ENCODE data around the gene SF3B4. TPM values are rescaled to one million over a fixed set of nuclear protein-coding genes. Genes with fewer than 3 reads are reported as not detected.

Gene SF3B4, protein sequence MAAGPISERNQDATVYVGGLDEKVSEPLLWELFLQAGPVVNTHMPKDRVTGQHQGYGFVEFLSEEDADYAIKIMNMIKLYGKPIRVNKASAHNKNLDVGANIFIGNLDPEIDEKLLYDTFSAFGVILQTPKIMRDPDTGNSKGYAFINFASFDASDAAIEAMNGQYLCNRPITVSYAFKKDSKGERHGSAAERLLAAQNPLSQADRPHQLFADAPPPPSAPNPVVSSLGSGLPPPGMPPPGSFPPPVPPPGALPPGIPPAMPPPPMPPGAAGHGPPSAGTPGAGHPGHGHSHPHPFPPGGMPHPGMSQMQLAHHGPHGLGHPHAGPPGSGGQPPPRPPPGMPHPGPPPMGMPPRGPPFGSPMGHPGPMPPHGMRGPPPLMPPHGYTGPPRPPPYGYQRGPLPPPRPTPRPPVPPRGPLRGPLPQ
- 12.4 and 13.4 TPM in 2 replicates for total RNA-seq

DNA sequence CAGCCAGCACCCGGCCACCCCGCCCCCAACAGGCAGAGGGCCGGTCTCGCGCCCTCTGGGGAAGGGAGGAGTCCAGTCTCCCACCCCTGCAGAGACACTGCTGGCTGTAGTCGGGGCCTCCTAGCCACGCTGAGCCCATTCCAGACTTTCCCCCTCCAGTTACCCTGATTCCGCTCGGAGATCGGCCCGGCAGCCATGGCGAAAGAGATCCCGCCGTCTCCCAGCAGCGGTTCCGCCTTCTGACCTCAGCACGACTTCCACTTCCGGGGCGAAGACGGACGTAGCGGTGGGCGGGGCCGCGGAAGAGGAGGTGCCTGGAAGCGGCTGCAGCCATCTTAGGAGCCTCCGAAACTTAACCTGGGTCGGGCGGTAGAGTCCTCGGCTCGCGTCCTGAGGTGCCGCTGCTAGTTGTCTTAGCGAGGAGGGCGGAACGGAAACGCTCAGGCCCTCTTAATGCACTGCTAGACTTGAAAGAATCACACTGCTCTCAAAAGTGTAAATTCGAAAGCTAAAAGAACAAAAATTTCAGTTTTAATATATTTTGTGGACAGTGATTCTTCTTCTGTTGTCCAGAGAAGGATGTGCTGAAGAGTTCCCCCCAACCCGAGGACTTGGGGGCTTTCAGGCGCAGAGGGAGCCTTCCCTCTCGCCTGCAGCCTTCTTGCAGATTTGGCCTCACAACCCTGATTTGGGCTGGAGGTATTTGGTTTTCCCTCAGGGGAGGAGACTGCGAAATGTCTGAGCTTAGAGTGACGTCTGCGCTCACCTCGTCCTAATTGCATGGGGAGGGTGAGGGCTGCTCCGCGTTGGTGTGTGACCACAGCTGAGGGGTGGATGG, at the start of gene SF3B4:
SF3B4 (minus strand) TSS at position 241 of the 838 bp plus-strand sequence; CDS start at position 197, 44 bp downstream.
- Histone ChIP-seq H3K27me3 (ENCODE audit: insufficient read depth, low read length) (no peaks in the 10 kb centered on the region), H3K79me2 (ENCODE audit: insufficient read depth, low read length) (peaks cover 34% of the 10 kb centered on the region), H3K27ac (ENCODE audit: low read depth, low read length) (peak within 1 kb of the TSS; percentile 82), H3K4me1 (ENCODE audit: insufficient read depth, low read length) (peaks cover 18% of the 10 kb centered on the region), H3K9me3 (ENCODE audit: low read depth, low read length) (no peaks in the 10 kb centered on the region), H3K36me3 (ENCODE audit: insufficient read depth, low read length) (peaks cover 58% of the 10 kb centered on the region), H3K4me2 (ENCODE audit: insufficient read depth, low read length) (peak within 1 kb of the TSS; percentile 92), H2AFZ (ENCODE audit: low read length) (peak within 1 kb of the TSS; percentile 91), H3K4me3 (ENCODE audit: insufficient read depth, low read length) (peak within 1 kb of the TSS; percentile 91), H4K20me1 (ENCODE audit: insufficient read depth, low read length) (peaks cover 30% of the 10 kb centered on the region)
- TF ChIP-seq, protein P1, sequence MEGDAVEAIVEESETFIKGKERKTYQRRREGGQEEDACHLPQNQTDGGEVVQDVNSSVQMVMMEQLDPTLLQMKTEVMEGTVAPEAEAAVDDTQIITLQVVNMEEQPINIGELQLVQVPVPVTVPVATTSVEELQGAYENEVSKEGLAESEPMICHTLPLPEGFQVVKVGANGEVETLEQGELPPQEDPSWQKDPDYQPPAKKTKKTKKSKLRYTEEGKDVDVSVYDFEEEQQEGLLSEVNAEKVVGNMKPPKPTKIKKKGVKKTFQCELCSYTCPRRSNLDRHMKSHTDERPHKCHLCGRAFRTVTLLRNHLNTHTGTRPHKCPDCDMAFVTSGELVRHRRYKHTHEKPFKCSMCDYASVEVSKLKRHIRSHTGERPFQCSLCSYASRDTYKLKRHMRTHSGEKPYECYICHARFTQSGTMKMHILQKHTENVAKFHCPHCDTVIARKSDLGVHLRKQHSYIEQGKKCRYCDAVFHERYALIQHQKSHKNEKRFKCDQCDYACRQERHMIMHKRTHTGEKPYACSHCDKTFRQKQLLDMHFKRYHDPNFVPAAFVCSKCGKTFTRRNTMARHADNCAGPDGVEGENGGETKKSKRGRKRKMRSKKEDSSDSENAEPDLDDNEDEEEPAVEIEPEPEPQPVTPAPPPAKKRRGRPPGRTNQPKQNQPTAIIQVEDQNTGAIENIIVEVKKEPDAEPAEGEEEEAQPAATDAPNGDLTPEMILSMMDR (IDR thresholded peaks at IDR 0.05; ENCODE audit: extremely low read depth, low read depth, low read length), result no peak
- DNase-seq (ENCODE audit: insufficient read length, low spot score, missing footprints), result peak; percentile 94

GRCh38 chr1:149977345-149977744, 49.7 kb upstream of the SF3B4 start:
- H3K27me3 ChIP-seq (ENCODE audit: insufficient read depth, low read length), result no peaks in the 10 kb centered on the region
- no peaks in the 10 kb centered on the region for H3K9me3 ChIP-seq (ENCODE audit: low read depth, low read length)
- TF ChIP-seq, protein P1 (IDR thresholded peaks at IDR 0.05; ENCODE audit: extremely low read depth, low read depth, low read length), result no peak
- no peak overlapping the region for H3K27ac ChIP-seq (ENCODE audit: low read depth, low read length)
- peaks cover 27% of the 10 kb centered on the region for H4K20me1 ChIP-seq (ENCODE audit: insufficient read depth, low read length)
- peaks cover 37% of the 10 kb centered on the region for H3K36me3 ChIP-seq (ENCODE audit: insufficient read depth, low read length)
- no peak overlapping the region for H3K4me2 ChIP-seq (ENCODE audit: insufficient read depth, low read length)
- H2AFZ ChIP-seq (ENCODE audit: low read length), result no peak overlapping the region
- H3K4me1 ChIP-seq (ENCODE audit: insufficient read depth, low read length), result peaks cover 17% of the 10 kb centered on the region
- H3K79me2 ChIP-seq (ENCODE audit: insufficient read depth, low read length), result peaks cover 65% of the 10 kb centered on the region
- DNase-seq (ENCODE audit: insufficient read length, low spot score, missing footprints), result no peak
- no peak overlapping the region for H3K4me3 ChIP-seq (ENCODE audit: insufficient read depth, low read length)

GRCh38 chr1:149972547-149972946, 44.9 kb upstream of the SF3B4 start:
- Histone ChIP-seq H3K79me2 (ENCODE audit: insufficient read depth, low read length) (peaks cover 24% of the 10 kb centered on the region), H4K20me1 (ENCODE audit: insufficient read depth, low read length) (no peaks in the 10 kb centered on the region), H3K9me3 (ENCODE audit: low read depth, low read length) (no peaks in the 10 kb centered on the region), H3K27ac (ENCODE audit: low read depth, low read length) (no peak overlapping the region), H3K4me2 (ENCODE audit: insufficient read depth, low read length) (no peak overlapping the region), H3K4me1 (ENCODE audit: insufficient read depth, low read length) (no peaks in the 10 kb centered on the region), H3K4me3 (ENCODE audit: insufficient read depth, low read length) (no peak overlapping the region), H3K27me3 (ENCODE audit: insufficient read depth, low read length) (no peaks in the 10 kb centered on the region), H3K36me3 (ENCODE audit: insufficient read depth, low read length) (peaks cover 67% of the 10 kb centered on the region), H2AFZ (ENCODE audit: low read length) (no peak overlapping the region)
- DNase-seq (ENCODE audit: insufficient read length, low spot score, missing footprints), result no peak
- TF ChIP-seq, protein P1 (IDR thresholded peaks at IDR 0.05; ENCODE audit: extremely low read depth, low read depth, low read length), result no peak

GRCh38 chr1:149967646-149968045, 40.0 kb upstream of the SF3B4 start:
- H3K79me2 ChIP-seq (ENCODE audit: insufficient read depth, low read length), result peaks cover 11% of the 10 kb centered on the region
- H3K4me1 ChIP-seq (ENCODE audit: insufficient read depth, low read length), result peaks cover 3% of the 10 kb centered on the region
- H3K27me3 ChIP-seq (ENCODE audit: insufficient read depth, low read length), result no peaks in the 10 kb centered on the region
- no peak for DNase-seq (ENCODE audit: insufficient read length, low spot score, missing footprints)
- no peak overlapping the region for H3K4me2 ChIP-seq (ENCODE audit: insufficient read depth, low read length)
- H3K4me3 ChIP-seq (ENCODE audit: insufficient read depth, low read length), result no peak overlapping the region
- H2AFZ ChIP-seq (ENCODE audit: low read length), result no peak overlapping the region
- peaks cover 3% of the 10 kb centered on the region for H4K20me1 ChIP-seq (ENCODE audit: insufficient read depth, low read length)
- H3K9me3 ChIP-seq (ENCODE audit: low read depth, low read length), result no peaks in the 10 kb centered on the region
- peaks cover 69% of the 10 kb centered on the region for H3K36me3 ChIP-seq (ENCODE audit: insufficient read depth, low read length)
- no peak overlapping the region for H3K27ac ChIP-seq (ENCODE audit: low read depth, low read length)
- TF ChIP-seq, protein P1 (IDR thresholded peaks at IDR 0.05; ENCODE audit: extremely low read depth, low read depth, low read length), result no peak
